B cell (primary cell): Measurements from ENCODE around the gene PTPN11. TPM values are rescaled to one million over a fixed set of nuclear protein-coding genes. Genes with fewer than 3 reads are reported as not detected.

Source experiments
- ATAC-seq: fragments of 200-7000 bp; cut with Tn5 transposase; one replicate; pipeline ENCODE4 v1.10.0; 2021; ENCODE audit warnings: low read depth, mild to moderate bottlenecking, moderate number of reproducible peaks, moderate library complexity
- CTCF ChIA-PET: fragments of 350-600 bp; sonication (Branson Sonifier 250); formaldehyde crosslinking; loops from one replicate; lab custom pipeline; 2021; ENCODE audit warnings: antibody characterized with exemption, inconsistent platforms; lab: Charles Lee
- POLR2A ChIA-PET: fragments of 350-600 bp; sonication (Branson Sonifier 250); formaldehyde crosslinking; loops from one replicate; lab custom pipeline; 2021; ENCODE audit warnings: antibody characterized with exemption; lab: Charles Lee
- DNase-seq: peaks from one replicate; pipeline ENCODE4 v3.0.0; 2013
- H2AFZ ChIP-seq: 2 replicates; pipeline ENCODE4 v1.6.1; 2012; ENCODE audit warnings: mild to moderate bottlenecking, low read depth, low read length; ENCODE audit not compliant: insufficient read depth, poor library complexity, severe bottlenecking
- H3K27ac ChIP-seq, 2 donors: 1 replicate in 1 of 2; 2 replicates in 1 of 2; pipeline ENCODE4 v1.5.1; 2012 to 2013; ENCODE audit warnings: low read length in 2 of 2, mild to moderate bottlenecking in 2 of 2, moderate library complexity in 1 of 2
- H3K27me3 ChIP-seq, 4 experiments: fragments of 200-600 bp in 1 of 4; sonication (generic) in 1 of 4; replicated peaks in 1 of 4; 1 replicate in 2 of 4; 2 replicates in 2 of 4; pipeline versions ENCODE4 v1.6.1 to v1.7.0; 2013 to 2016; ENCODE audit warnings: low read length in 3 of 4, mild to moderate bottlenecking in 2 of 4, mixed read lengths in 1 of 4, moderate library complexity in 1 of 4; ENCODE audit not compliant: insufficient read depth in 4 of 4, control insufficient read depth in 3 of 4; ENCODE audit errors: control extremely low read depth in 1 of 4
- H3K36me3 ChIP-seq, 2 experiments: replicated peaks in 1 of 2; 1 replicate in 1 of 2; 2 replicates in 1 of 2; pipeline versions ENCODE4 v1.6.1 to v1.7.1; 2013; ENCODE audit warnings: low read length in 1 of 2; ENCODE audit not compliant: insufficient read depth in 2 of 2, control insufficient read depth in 1 of 2; ENCODE audit errors: control extremely low read depth in 1 of 2, extremely low read depth in 1 of 2
- H3K4me1 ChIP-seq, 2 donors: fragments of 200-600 bp in 1 of 2; sonication (generic) in 1 of 2; 1 replicate in 1 of 2; 2 replicates in 1 of 2; pipeline versions ENCODE4 v1.5.1 to v1.6.1; 2013 to 2017; ENCODE audit warnings: low read length in 2 of 2; ENCODE audit not compliant: control insufficient read depth in 2 of 2, insufficient read depth in 2 of 2
- H3K4me2 ChIP-seq: replicated peaks from 2 replicates; pipeline ENCODE3; 2012; ENCODE audit warnings: mild to moderate bottlenecking, low read depth, low read length; ENCODE audit not compliant: poor library complexity, severe bottlenecking
- H3K4me3 ChIP-seq, 5 experiments: fragments of 200-600 bp in 1 of 5; sonication (generic) in 1 of 5; 1 replicate in 3 of 5; 2 replicates in 2 of 5; pipeline versions ENCODE4 v1.5.1 to v1.7.0; 2011 to 2016; ENCODE audit warnings: low read length in 4 of 5, mild to moderate bottlenecking in 4 of 5, low read depth in 2 of 5, control low read depth in 1 of 5, moderate library complexity in 1 of 5; ENCODE audit not compliant: insufficient read depth in 1 of 5; ENCODE audit errors: control extremely low read depth in 1 of 5, extremely low read depth in 1 of 5
- H3K79me2 ChIP-seq: fragments of 200-600 bp; sonication (generic); one replicate; pipeline ENCODE4 v1.6.0; 2016; ENCODE audit warnings: low read length; ENCODE audit not compliant: control insufficient read depth, insufficient read depth
- H3K9ac ChIP-seq: fragments of 200-600 bp; sonication (generic); 2 replicates; pipeline ENCODE4 v1.6.1; 2017; ENCODE audit warnings: mild to moderate bottlenecking, low read length, moderate library complexity
- H3K9me3 ChIP-seq, 3 donors: one replicate each; pipeline versions ENCODE4 v1.6.1 to v1.7.1; 2013; ENCODE audit warnings: low read length in 2 of 3; ENCODE audit not compliant: control insufficient read depth in 2 of 3, insufficient read depth in 1 of 3; ENCODE audit errors: control extremely low read depth in 1 of 3
- H4K20me1 ChIP-seq: 2 replicates; pipeline ENCODE4 v1.6.0; 2012; ENCODE audit warnings: mild to moderate bottlenecking, low read length; ENCODE audit not compliant: insufficient read depth, control insufficient read depth, poor library complexity, severe bottlenecking
- H3K27ac Mint-ChIP-seq: one replicate; pipeline ENCODE4 v1.8.0; 2021; ENCODE audit warnings: mixed read lengths
- H3K27me3 Mint-ChIP-seq: one replicate; pipeline ENCODE4 v1.8.0; 2021; ENCODE audit warnings: mixed read lengths
- H3K4me1 Mint-ChIP-seq: one replicate; pipeline ENCODE4 v1.8.0; 2021; ENCODE audit warnings: mixed read lengths
- H3K4me3 Mint-ChIP-seq: one replicate; pipeline ENCODE4 v1.8.0; 2021; ENCODE audit warnings: mixed read lengths
- H3K9me3 Mint-ChIP-seq: one replicate; pipeline ENCODE4 v1.8.0; 2022; ENCODE audit warnings: mixed read lengths; ENCODE audit not compliant: insufficient read depth
- CTCF ChIP-seq: fragments of 200-600 bp; IDR thresholded peaks from one replicate; pipeline ENCODE4 v1.8.0; 2022; ENCODE audit warnings: antibody characterized with exemption, mild to moderate bottlenecking
- EZH2 ChIP-seq: IDR thresholded peaks from 2 replicates; pipeline ENCODE4 v1.6.1; 2012; ENCODE audit warnings: borderline replicate concordance, low read depth, mild to moderate bottlenecking, moderate library complexity, low read length; ENCODE audit not compliant: insufficient read depth, poor library complexity, severe bottlenecking
- WGBS: methylation state at CpG from one replicate; pipeline ENCODE4 v1.1.5; 2013; ENCODE audit warnings: missing lambda C conversion rate; ENCODE audit not compliant: insufficient coverage; 5-methylcytosine and 5-hydroxymethylcytosine counted together
- intact Hi-C: fragments of 100-400 bp; cut with micrococcal nuclease; formaldehyde crosslinking; loops from one replicate; pipeline ENCODE4 v1.10.0; 2022
- polyA plus RNA-seq: library from polyadenylated mRNA; depleted of rRNA; stranded (reverse); fragments of >200 nt; gene quantifications from 2 replicates; pipeline ENCODE4 v1.2.3, GENCODE V29; 2012
- total RNA-seq, 2 donors: library from RNA; stranded (reverse); fragments of 120-200 nt in 1 of 2; gene quantifications; 1 replicate in 1 of 2; 2 replicates in 1 of 2; pipeline versions ENCODE4 v1.2.3 to v1.2.4, GENCODE V29; 2013 to 2022

Gene PTPN11
- total and polyA plus RNA-seq, 2 donors (not counting 1 experiment from before 2014, with no cell fraction given): 7.8 to 53.1 TPM

GRCh38 chr12:112536367-112536730, 117.6 kb downstream of the PTPN11 start:
- no peaks in the 10 kb centered on the region for H4K20me1 ChIP-seq
- ATAC-seq (no peak), DNase-seq (no peak)
- Mint-ChIP-seq H3K27me3 (peaks cover 24% of the 10 kb centered on the region), H3K9me3 (no peaks in the 10 kb centered on the region), H3K27ac (no peak overlapping the region), H3K4me3 (no peak overlapping the region), H3K4me1 (no peaks in the 10 kb centered on the region)
- no peak overlapping the region for H3K27ac ChIP-seq
- no peak overlapping the region for H2AFZ ChIP-seq
- no peak overlapping the region for H3K4me2 ChIP-seq
- H3K9ac ChIP-seq: no peak overlapping the region
- no peaks in the 10 kb centered on the region for H3K79me2 ChIP-seq
- ChIA-PET POLR2A (no interaction called here), CTCF (no interaction called here)
- WGBS: 94% methylated on average over 5 of the region's 6 CpGs
- no peaks in the 10 kb centered on the region for H3K36me3 ChIP-seq
- H3K27me3 ChIP-seq: peaks cover 0 to 6% (median 2%) of the 10 kb centered on the region in 4 experiments
- TF ChIP-seq EZH2 (no peak), CTCF (no peak)
- H3K4me3 ChIP-seq: no peak overlapping the region
- H3K4me1 ChIP-seq: no peaks in the 10 kb centered on the region
- H3K9me3 ChIP-seq: peaks cover 0 to 6% (median 0%) of the 10 kb centered on the region in 3 donors
- intact Hi-C loops: no loop called here

- intact Hi-C loops: no loop called here
- no peak overlapping the region for H2AFZ ChIP-seq
- no peak overlapping the region for H3K4me2 ChIP-seq
- no peak for TF ChIP-seq CTCF
- TF ChIP-seq EZH2: no peak
- no peaks in the 10 kb centered on the region for H3K36me3 ChIP-seq
- 25% methylated on average over 2 of the region's 3 CpGs for WGBS
- Mint-ChIP-seq H3K27me3 (peaks cover 29% of the 10 kb centered on the region), H3K4me3 (no peak overlapping the region), H3K4me1 (no peaks in the 10 kb centered on the region), H3K27ac (no peak overlapping the region), H3K9me3 (no peaks in the 10 kb centered on the region)
- no peak overlapping the region for H3K27ac ChIP-seq
- ATAC-seq (no peak), DNase-seq (no peak)
- H3K9me3 ChIP-seq: peaks cover 0 to 6% (median 0%) of the 10 kb centered on the region in 3 donors
- no peaks in the 10 kb centered on the region for H3K79me2 ChIP-seq
- no peak overlapping the region for H3K4me3 ChIP-seq
- peaks cover 0 to 9% (median 2%) of the 10 kb centered on the region in 4 experiments for H3K27me3 ChIP-seq
- ChIA-PET CTCF (no interaction called here), POLR2A (no interaction called here)
- no peak overlapping the region for H3K9ac ChIP-seq
- H4K20me1 ChIP-seq: no peaks in the 10 kb centered on the region
- H3K4me1 ChIP-seq: no peaks in the 10 kb centered on the region
These were observed 119.1 kb downstream of the PTPN11 start for GRCh38 chr12:112537710-112538396.
